Memory B cell (primary cell): ENCODE measurements around the gene NPIPA5.
"Not testable (repeated sequence)": the region's sequence is repeated elsewhere in the genome, so short reads cannot be mapped to it uniquely, and the experiment has no call there.

Experiments
- ATAC-seq: fragments of 150-1000 bp; cut with Tn5 transposase; 2 replicates; pipeline ENCODE4 v1.10.0; 2021; ENCODE audit warnings: low read depth, mild to moderate bottlenecking, moderate library complexity
- DNase-seq, 2 donors: peaks; one replicate each; pipeline ENCODE4 v3.0.0; 2022; ENCODE audit warnings: low spot score in 2 of 2
- H3K27ac Mint-ChIP-seq: one replicate; pipeline ENCODE4 v1.8.0; 2022; ENCODE audit warnings: mild to moderate bottlenecking, moderate library complexity, mixed read lengths
- H3K27me3 Mint-ChIP-seq: one replicate; pipeline ENCODE4 v1.8.0; 2022; ENCODE audit warnings: mixed read lengths
- H3K36me3 Mint-ChIP-seq: one replicate; pipeline ENCODE4 v1.8.0; 2022; ENCODE audit warnings: mild to moderate bottlenecking, mixed read lengths
- H3K4me1 Mint-ChIP-seq: one replicate; pipeline ENCODE4 v1.8.0; 2022; ENCODE audit warnings: mixed read lengths
- H3K4me3 Mint-ChIP-seq: one replicate; pipeline ENCODE4 v1.8.0; 2022; ENCODE audit warnings: mild to moderate bottlenecking, moderate library complexity, mixed read lengths
- H3K9me3 Mint-ChIP-seq: one replicate; pipeline ENCODE4 v1.8.0; 2022; ENCODE audit warnings: mixed read lengths

NPIPA5 gene

GRCh38 chr16:15378194-15378593, at the start of gene NPIPA5:
Gene NPIPA5, minus strand, starts transcription at chr16:15378294. Its CDS starts 0 bp downstream, at chr16:15378294.
- not testable (repeated sequence) for H3K9me3 Mint-ChIP-seq, DNase-seq, ATAC-seq, H3K27me3 Mint-ChIP-seq, H3K4me3 Mint-ChIP-seq, H3K4me1 Mint-ChIP-seq, H3K27ac Mint-ChIP-seq, H3K36me3 Mint-ChIP-seq

DNA sequence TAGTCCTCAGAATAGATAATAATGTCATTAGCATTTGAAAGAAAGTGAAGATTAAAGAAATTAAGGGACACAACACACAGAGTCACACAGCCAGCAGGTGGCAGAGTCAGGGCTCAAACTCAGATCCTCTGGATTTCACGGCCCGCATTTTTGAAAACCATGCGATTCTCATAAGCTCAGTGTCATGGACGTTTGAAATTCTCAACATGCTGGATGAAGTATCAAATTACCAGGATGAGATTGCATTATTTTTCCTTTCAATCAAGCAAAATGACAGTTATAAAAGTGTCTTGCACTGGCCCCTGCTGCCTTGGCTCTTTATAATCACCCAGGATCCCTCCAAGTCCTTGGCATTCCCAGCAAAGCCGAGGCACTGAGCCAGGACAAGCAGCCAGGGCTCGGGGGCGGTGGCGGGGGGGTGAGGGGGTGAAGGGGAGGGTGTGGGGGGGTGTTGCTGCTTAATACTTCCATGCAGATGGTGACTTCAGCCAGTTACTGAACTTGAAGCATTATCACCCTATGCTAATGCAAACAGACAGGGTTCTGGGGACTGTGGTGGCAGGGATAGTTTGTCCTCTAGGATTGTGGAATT, 49.6 kb upstream of the NPIPA5 start:
- Mint-ChIP-seq H3K27ac (no peak overlapping the region), H3K4me1 (peaks cover 2% of the 10 kb centered on the region)
- peak; percentile 73 for ATAC-seq

DNA sequence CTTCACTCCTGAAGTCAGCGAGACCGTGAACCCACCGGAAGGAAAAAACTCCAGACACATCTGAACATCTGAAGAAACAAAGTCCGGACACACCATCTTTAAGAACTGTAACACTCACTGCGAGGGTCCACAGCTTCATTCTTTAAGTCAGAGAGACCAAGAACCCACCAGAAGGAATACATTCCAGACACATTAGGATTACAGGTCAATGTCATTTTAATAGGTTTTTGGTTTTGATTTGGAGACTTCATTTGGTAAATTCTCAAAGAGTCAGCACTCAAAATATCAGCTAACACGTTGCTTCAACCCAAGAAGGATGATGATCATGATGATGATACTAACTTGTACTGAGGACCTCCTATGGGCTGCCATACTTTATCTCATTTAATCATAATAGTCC, 48.7 kb upstream of the NPIPA5 start:
- Mint-ChIP-seq H3K9me3 (no peaks in the 10 kb centered on the region), H3K4me3 (no peak overlapping the region), H3K36me3 (no peaks in the 10 kb centered on the region), H3K27ac (no peak overlapping the region), H3K27me3 (peaks cover 5% of the 10 kb centered on the region), H3K4me1 (peaks cover 2% of the 10 kb centered on the region)
- no peak for DNase-seq
- ATAC-seq: no peak

More for the DNA sequence above, 49.6 kb upstream of the NPIPA5 start:
- DNase-seq: peak in 1 of 2 donors; percentile 35
- Mint-ChIP-seq H3K4me3 (no peak overlapping the region), H3K36me3 (no peaks in the 10 kb centered on the region), H3K9me3 (no peaks in the 10 kb centered on the region), H3K27me3 (peaks cover 5% of the 10 kb centered on the region)

DNA sequence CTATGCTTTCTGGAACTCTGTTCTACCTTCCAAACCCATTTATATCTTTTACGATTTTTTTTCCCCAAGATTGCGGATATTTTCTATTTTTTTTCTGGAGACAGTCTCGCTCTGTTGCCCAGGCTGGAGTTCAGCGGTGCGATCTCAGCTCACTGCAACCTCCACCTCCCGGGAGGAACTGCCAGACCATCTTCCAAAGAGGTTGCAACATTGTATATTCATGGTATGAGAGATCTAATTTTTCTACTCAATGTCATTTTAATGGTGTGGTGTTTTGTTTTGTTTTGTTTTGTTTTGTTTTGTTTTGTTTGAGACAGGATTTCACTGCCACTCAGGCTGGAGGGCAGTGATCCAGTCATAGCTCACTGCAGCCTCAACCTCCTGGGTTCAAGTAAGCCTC, 47.8 kb upstream of the NPIPA5 start:
- no peak overlapping the region for H3K4me3 Mint-ChIP-seq
- no peak overlapping the region for H3K27ac Mint-ChIP-seq
- no peaks in the 10 kb centered on the region for H3K9me3 Mint-ChIP-seq
- ATAC-seq: no peak
- peaks cover 2% of the 10 kb centered on the region for H3K4me1 Mint-ChIP-seq
- H3K27me3 Mint-ChIP-seq: peaks cover 6% of the 10 kb centered on the region
- DNase-seq: no peak
- no peaks in the 10 kb centered on the region for H3K36me3 Mint-ChIP-seq

GRCh38 chr16:15422222-15422621, 44.1 kb upstream of the NPIPA5 start:
- H3K36me3 Mint-ChIP-seq: no peaks in the 10 kb centered on the region
- H3K27me3 Mint-ChIP-seq: peaks cover 6% of the 10 kb centered on the region
- DNase-seq (no peak), ATAC-seq (no peak)
- H3K4me3 Mint-ChIP-seq: no peak overlapping the region
- H3K4me1 Mint-ChIP-seq: no peaks in the 10 kb centered on the region
- H3K27ac Mint-ChIP-seq: no peak overlapping the region
- H3K9me3 Mint-ChIP-seq: no peaks in the 10 kb centered on the region

DNA sequence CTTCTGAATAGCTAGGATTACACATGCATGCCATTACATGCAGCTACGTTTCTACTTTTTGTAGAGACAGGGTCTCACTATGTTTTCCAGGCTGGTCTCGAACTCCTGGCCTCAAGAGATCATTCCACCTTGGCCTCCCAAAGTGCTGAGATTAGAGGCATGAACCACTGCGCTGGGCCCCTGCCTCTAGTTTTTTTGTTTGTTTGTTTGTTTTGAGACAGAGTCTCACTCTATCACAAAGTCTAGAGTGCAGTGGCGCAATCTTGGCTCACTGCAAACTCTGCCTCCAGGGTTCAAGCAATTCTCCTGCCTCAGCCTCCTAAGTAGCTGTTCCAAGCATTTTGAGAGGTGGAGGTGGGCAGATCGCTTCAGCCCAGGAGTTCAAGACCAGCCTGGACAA, 43.6 kb upstream of the NPIPA5 start:
- not testable (repeated sequence) for ATAC-seq, H3K27ac Mint-ChIP-seq, H3K4me1 Mint-ChIP-seq, H3K36me3 Mint-ChIP-seq, H3K27me3 Mint-ChIP-seq, H3K9me3 Mint-ChIP-seq, H3K4me3 Mint-ChIP-seq, DNase-seq

DNA sequence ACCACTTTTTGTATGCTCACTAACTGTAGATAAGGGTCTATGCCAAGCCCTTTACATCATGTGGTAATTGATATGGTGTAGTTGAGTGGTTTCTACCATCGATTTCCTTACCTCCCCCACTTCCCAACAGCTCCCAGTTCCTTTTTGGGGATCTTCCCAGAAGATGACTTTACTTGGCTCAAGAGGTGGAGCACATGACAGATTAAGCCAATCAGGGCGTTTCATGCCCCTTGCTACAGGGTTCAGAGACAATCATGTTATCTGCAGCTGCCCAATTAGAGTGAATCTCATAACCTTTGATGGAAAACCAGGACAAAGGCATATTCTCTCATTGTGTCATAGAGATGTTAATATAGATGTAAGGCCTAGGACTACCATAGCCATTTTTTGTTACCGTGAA, 40.1 kb upstream of the NPIPA5 start:
- peaks cover 3% of the 10 kb centered on the region for H3K4me1 Mint-ChIP-seq
- peaks cover 2% of the 10 kb centered on the region for H3K27me3 Mint-ChIP-seq
- ATAC-seq: no peak
- H3K27ac Mint-ChIP-seq: no peak overlapping the region
- H3K4me3 Mint-ChIP-seq: no peak overlapping the region
- no peak for DNase-seq
- H3K36me3 Mint-ChIP-seq: no peaks in the 10 kb centered on the region
- no peaks in the 10 kb centered on the region for H3K9me3 Mint-ChIP-seq

- H3K9me3 Mint-ChIP-seq: no peaks in the 10 kb centered on the region
- ATAC-seq: no peak
- peaks cover 2% of the 10 kb centered on the region for H3K27me3 Mint-ChIP-seq
- H3K4me3 Mint-ChIP-seq: no peak overlapping the region
- no peaks in the 10 kb centered on the region for H3K36me3 Mint-ChIP-seq
- H3K4me1 Mint-ChIP-seq: peaks cover 3% of the 10 kb centered on the region
- DNase-seq: no peak
- no peak overlapping the region for H3K27ac Mint-ChIP-seq
Measured at GRCh38 chr16:15417197-15417596, 39.1 kb upstream of the NPIPA5 start.

- H3K27me3 Mint-ChIP-seq: no peaks in the 10 kb centered on the region
- no peak for ATAC-seq
- H3K36me3 Mint-ChIP-seq: no peaks in the 10 kb centered on the region
- no peak overlapping the region for H3K4me3 Mint-ChIP-seq
- no peaks in the 10 kb centered on the region for H3K9me3 Mint-ChIP-seq
- no peak overlapping the region for H3K27ac Mint-ChIP-seq
- H3K4me1 Mint-ChIP-seq: peaks cover 3% of the 10 kb centered on the region
- DNase-seq: no peak
Measured at GRCh38 chr16:15415511-15415985, 37.5 kb upstream of the NPIPA5 start.

DNA sequence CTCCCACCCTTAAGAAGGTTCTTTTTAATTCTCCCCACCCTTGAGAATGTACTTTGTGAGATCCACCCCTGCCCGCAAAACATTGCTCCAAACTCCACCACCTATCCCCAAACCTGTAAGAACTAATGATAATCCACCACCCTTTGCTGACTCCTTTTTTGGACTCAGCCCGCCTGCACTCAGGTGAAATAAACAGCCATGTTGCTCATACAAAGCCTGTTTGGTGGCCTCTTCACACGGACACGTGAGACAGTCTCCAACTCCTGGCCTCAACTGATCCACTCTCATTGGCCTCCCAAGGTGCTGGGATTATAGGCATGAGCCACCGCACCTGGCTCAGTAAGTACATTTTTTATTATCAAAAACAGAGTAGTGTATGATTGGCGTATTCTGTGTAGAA, 31.4 kb upstream of the NPIPA5 start:
- H3K27me3 Mint-ChIP-seq, H3K4me3 Mint-ChIP-seq, H3K36me3 Mint-ChIP-seq, H3K9me3 Mint-ChIP-seq, H3K27ac Mint-ChIP-seq, ATAC-seq, DNase-seq, H3K4me1 Mint-ChIP-seq: not testable (repeated sequence)

DNA sequence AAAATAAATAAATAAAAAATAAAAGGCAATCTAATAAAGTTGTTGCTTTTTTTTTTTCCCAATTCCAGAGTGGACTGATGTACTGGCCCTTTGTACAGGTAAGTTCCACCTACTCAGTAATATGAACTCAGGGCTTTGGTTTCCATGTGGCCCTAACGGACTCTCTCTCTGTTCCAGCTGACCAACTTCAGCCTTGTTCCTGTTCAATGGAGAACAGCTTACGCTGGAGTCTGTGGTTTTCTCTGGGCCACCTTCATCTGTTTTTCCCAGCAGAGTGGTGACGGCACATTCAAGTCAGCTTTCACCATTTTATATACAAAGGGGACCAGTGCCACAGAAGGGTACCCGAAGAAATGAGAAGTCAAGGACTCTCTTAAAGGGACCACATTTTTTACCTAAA, 29.7 kb upstream of the NPIPA5 start:
- not testable (repeated sequence) for ATAC-seq, DNase-seq, H3K9me3 Mint-ChIP-seq, H3K27me3 Mint-ChIP-seq, H3K27ac Mint-ChIP-seq, H3K36me3 Mint-ChIP-seq, H3K4me3 Mint-ChIP-seq
- peaks cover 11% of the 10 kb centered on the region for H3K4me1 Mint-ChIP-seq

DNA sequence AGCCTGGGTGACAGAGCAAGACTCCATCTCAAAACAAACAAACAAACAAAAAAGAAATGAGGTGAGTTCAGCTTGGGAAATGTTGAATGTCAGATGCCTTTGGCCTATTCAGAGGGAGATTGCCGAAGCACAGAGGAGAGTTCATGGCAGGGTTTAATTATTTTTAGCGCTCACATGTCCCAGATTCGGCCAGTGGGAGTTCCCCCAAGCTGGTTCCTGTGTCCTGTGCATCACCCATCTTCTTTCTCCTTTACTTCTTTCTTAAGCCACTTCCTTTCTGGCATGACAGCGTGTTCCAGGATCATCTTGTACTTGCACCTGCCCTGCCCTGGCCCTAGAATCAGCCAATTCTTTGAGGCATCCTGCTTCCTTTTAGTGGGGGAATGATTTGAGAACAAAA, 26.7 kb upstream of the NPIPA5 start:
- H3K9me3 Mint-ChIP-seq: no peaks in the 10 kb centered on the region
- no peak for DNase-seq
- no peaks in the 10 kb centered on the region for H3K36me3 Mint-ChIP-seq
- no peak overlapping the region for H3K4me3 Mint-ChIP-seq
- H3K27ac Mint-ChIP-seq: no peak overlapping the region
- peak; percentile 19 for ATAC-seq
- peaks cover 11% of the 10 kb centered on the region for H3K4me1 Mint-ChIP-seq
- no peaks in the 10 kb centered on the region for H3K27me3 Mint-ChIP-seq

DNA sequence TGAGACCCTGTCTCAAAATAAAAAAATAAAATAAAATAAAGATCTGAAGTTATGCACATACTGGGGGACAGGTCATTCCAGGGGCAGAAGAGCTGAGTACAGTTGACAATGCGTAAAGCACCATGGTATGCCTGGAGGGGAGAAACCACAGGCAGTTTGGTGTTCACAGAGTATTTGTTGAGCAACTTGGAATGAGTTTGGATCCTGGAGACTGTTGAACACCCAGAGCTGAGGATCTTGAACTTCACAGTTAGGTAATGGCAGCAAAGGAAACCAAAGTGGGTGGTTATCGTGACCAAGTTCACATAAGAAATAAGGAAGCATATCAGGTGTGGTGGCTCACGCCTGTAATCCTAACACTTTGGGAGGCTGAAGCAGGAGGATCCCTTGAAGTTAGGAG, 26.0 kb upstream of the NPIPA5 start:
- DNase-seq, H3K27me3 Mint-ChIP-seq, H3K9me3 Mint-ChIP-seq, H3K4me3 Mint-ChIP-seq, ATAC-seq, H3K36me3 Mint-ChIP-seq: not testable (repeated sequence)
- Mint-ChIP-seq H3K4me1 (peaks cover 11% of the 10 kb centered on the region), H3K27ac (peak overlapping the region; percentile 70)

GRCh38 chr16:15403392-15403995, 25.4 kb upstream of the NPIPA5 start:
- ATAC-seq (peak; percentile 50), DNase-seq (no peak)
- peaks cover 11% of the 10 kb centered on the region for H3K4me1 Mint-ChIP-seq
- peak overlapping the region; percentile 70 for H3K27ac Mint-ChIP-seq
- H3K9me3 Mint-ChIP-seq: no peaks in the 10 kb centered on the region
- H3K36me3 Mint-ChIP-seq: no peaks in the 10 kb centered on the region
- H3K4me3 Mint-ChIP-seq: peak overlapping the region; percentile 70
- no peaks in the 10 kb centered on the region for H3K27me3 Mint-ChIP-seq

DNA sequence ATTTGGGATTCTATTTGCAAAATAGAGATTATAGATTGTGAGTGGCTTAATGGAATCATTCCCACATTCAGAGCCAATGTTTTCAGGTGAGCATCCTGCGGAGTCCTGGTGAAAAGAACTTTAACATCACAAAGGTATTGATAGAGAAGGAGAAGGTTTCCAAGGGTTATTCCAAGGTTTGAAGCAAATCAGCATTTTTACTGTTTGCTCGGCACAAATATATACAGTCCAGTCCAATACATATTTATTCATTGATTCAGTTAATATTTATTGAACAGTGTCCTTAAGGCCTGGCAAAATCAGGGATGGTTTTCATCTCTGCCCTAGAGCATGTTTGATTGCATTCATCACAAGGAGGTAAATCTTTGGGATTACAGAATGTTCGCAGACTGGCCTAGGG, 23.9 kb upstream of the NPIPA5 start:
- peaks cover 11% of the 10 kb centered on the region for H3K4me1 Mint-ChIP-seq
- no peak for ATAC-seq

More for the DNA sequence above, 23.9 kb upstream of the NPIPA5 start:
- Mint-ChIP-seq H3K27ac (no peak overlapping the region), H3K27me3 (no peaks in the 10 kb centered on the region), H3K36me3 (no peaks in the 10 kb centered on the region), H3K4me3 (no peak overlapping the region), H3K9me3 (no peaks in the 10 kb centered on the region)
- no peak for DNase-seq
